Endothelial cell of umbilical vein (primary cell): Measurements from ENCODE around the gene RNF150. TPM values are rescaled to one million over a fixed set of nuclear protein-coding genes. Genes with fewer than 3 reads are reported as not detected.

ENCODE experiments used
- BruUV-seq: library from RNA; stranded (reverse); fragments of 400-500 nt; replicated peaks from 2 replicates; lab custom pipeline; 2021; lab: Mats Ljungman, UMichigan
- CTCF ChIA-PET: fragments of 300-600, 350-600 bp; sonication (Branson Sonifier 250); formaldehyde crosslinking; loops from one replicate; lab custom pipeline; 2021; ENCODE audit warnings: antibody characterized with exemption, inconsistent platforms; lab: Charles Lee
- POLR2A ChIA-PET: fragments of 300-600, 350-600 bp; sonication (Branson Sonifier 250); formaldehyde crosslinking; loops from one replicate; lab custom pipeline; 2021; ENCODE audit warnings: antibody characterized with exemption, inconsistent platforms; lab: Charles Lee
- DNase-seq: peaks from one replicate; pipeline ENCODE4 v3.0.0-alpha.2; 2011; ENCODE audit warnings: low read depth, low spot score
- FAIRE-seq: peaks from 2 replicates; lab custom pipeline; 2011; peaks lifted over from hg19 to GRCh38; lab: Jason Lieb, UNC
- H2AFZ ChIP-seq: 2 replicates; pipeline ENCODE4 v1.6.0; 2012; ENCODE audit warnings: low read depth, low read length, control low read depth, inconsistent platforms
- H3K27ac ChIP-seq: 2 replicates; pipeline ENCODE4 v1.5.1; 2011; ENCODE audit warnings: low read depth, mild to moderate bottlenecking, control low read depth, low read length, moderate library complexity; ENCODE audit not compliant: insufficient read depth
- H3K27me3 ChIP-seq, 2 experiments: 2 replicates each; pipeline versions ENCODE4 v1.6.0 to v1.6.1; 2011; ENCODE audit warnings: low read length in 2 of 2, mixed read lengths in 1 of 2; ENCODE audit not compliant: control insufficient read depth in 2 of 2, insufficient read depth in 2 of 2
- H3K36me3 ChIP-seq, 2 experiments: 2 replicates in 1 of 2; 3 replicates in 1 of 2; pipeline ENCODE4 v1.5.1; 2011; ENCODE audit warnings: low read length in 2 of 2, mild to moderate bottlenecking in 1 of 2, moderate library complexity in 1 of 2; ENCODE audit not compliant: control insufficient read depth in 2 of 2, insufficient read depth in 2 of 2; ENCODE audit errors: extremely low read depth in 1 of 2
- H3K4me1 ChIP-seq: 3 replicates; pipeline ENCODE4 v1.5.1; 2011; ENCODE audit warnings: mild to moderate bottlenecking, low read length; ENCODE audit not compliant: control insufficient read depth, insufficient read depth; ENCODE audit errors: extremely low read depth
- H3K4me2 ChIP-seq: 2 replicates; pipeline ENCODE4 v1.6.1; 2011; ENCODE audit warnings: low read length, control low read depth, mixed read lengths; ENCODE audit not compliant: insufficient read depth
- H3K4me3 ChIP-seq, 3 experiments: fragments of 200-600 bp in 1 of 3; sonication (generic), shearing (Covaris generic) in 1 of 3; replicated peaks in 1 of 3; 2 replicates each; pipeline ENCODE4 v1.5.1; 2011 to 2016; ENCODE audit warnings: control low read depth in 3 of 3, low read length in 3 of 3, mild to moderate bottlenecking in 2 of 3, inconsistent platforms in 1 of 3, low read depth in 1 of 3, moderate library complexity in 1 of 3; ENCODE audit not compliant: insufficient read depth in 1 of 3
- H3K79me2 ChIP-seq: 2 replicates; pipeline ENCODE4 v1.6.0; 2012; ENCODE audit warnings: low read length, inconsistent platforms; ENCODE audit not compliant: control insufficient read depth, insufficient read depth
- H3K9ac ChIP-seq: replicated peaks from 2 replicates; pipeline ENCODE3; 2011; ENCODE audit warnings: low read length, control low read depth; ENCODE audit not compliant: insufficient read depth; ENCODE audit errors: extremely low read depth
- H3K9me1 ChIP-seq: replicated peaks from 3 replicates; pipeline ENCODE4 v1.6.0; 2011; ENCODE audit warnings: mild to moderate bottlenecking, low read length; ENCODE audit not compliant: control insufficient read depth, insufficient read depth; ENCODE audit errors: extremely low read depth
- H3K9me3 ChIP-seq: replicated peaks from 2 replicates; pipeline ENCODE4 v1.5.1; 2012; ENCODE audit warnings: low read length, inconsistent platforms; ENCODE audit not compliant: control insufficient read depth, insufficient read depth
- H4K20me1 ChIP-seq: replicated peaks from 2 replicates; pipeline ENCODE3; 2011; ENCODE audit warnings: mild to moderate bottlenecking, low read length; ENCODE audit not compliant: control insufficient read depth, insufficient read depth; ENCODE audit errors: extremely low read depth
- EZH2 ChIP-seq: IDR thresholded peaks from 2 replicates; pipeline ENCODE4 v1.6.1; 2012; ENCODE audit warnings: borderline replicate concordance, low read depth, mild to moderate bottlenecking, moderate library complexity, low read length, inconsistent platforms; ENCODE audit not compliant: severe bottlenecking
- FOS ChIP-seq: IDR thresholded peaks from 2 replicates; pipeline ENCODE4 v1.6.1; 2011; ENCODE audit warnings: mild to moderate bottlenecking, low read length, moderate library complexity, borderline replicate concordance; ENCODE audit not compliant: insufficient read depth
- GATA2 ChIP-seq: IDR thresholded peaks from 2 replicates; pipeline ENCODE4 v1.7.0; 2011; ENCODE audit warnings: low read depth, mild to moderate bottlenecking, moderate library complexity, mixed read lengths, low read length; ENCODE audit not compliant: insufficient read length, insufficient read depth
- JUN ChIP-seq: IDR thresholded peaks from 2 replicates; pipeline ENCODE4 v1.6.1; 2011; ENCODE audit warnings: borderline replicate concordance, low read depth; ENCODE audit not compliant: insufficient read length, insufficient read depth
- MYC ChIP-seq: IDR thresholded peaks from one replicate; pipeline ENCODE4 v1.6.1; 2011; ENCODE audit warnings: mild to moderate bottlenecking, low read depth, low read length
- POLR2A ChIP-seq: IDR thresholded peaks from 2 replicates; pipeline ENCODE4 v1.6.1; 2012; ENCODE audit warnings: low read depth, mild to moderate bottlenecking, control low read depth, low read length
- POLR2AphosphoS5 ChIP-seq: IDR thresholded peaks from 2 replicates; pipeline ENCODE4 v1.6.1; 2012; ENCODE audit warnings: low read depth, mild to moderate bottlenecking, control low read depth, low read length, moderate library complexity; ENCODE audit not compliant: insufficient read depth
- dilution Hi-C: fragments of 300-500 bp; cut with MboI; formaldehyde crosslinking; loops from one replicate; pipeline ENCODE4 v1.15.0; 2019; ENCODE audit warnings: low sequenced_read_pairs; ENCODE audit not compliant: extremely low pct_ligation_motif_present
- intact Hi-C: fragments of 100-400 bp; cut with micrococcal nuclease; formaldehyde crosslinking; loops from one replicate; pipeline ENCODE4 v1.10.0; 2022
- polyA plus RNA-seq, 4 experiments: library from polyadenylated mRNA; depleted of rRNA in 3 of 4; stranded (reverse) in 3 of 4; unstranded in 1 of 4; fragments of >200 nt; gene quantifications; 2 replicates each; pipeline versions ENCODE4 v1.2.1 to v1.2.3, GENCODE V29; 2011 to 2012; ENCODE audit warnings: missing spikeins in 1 of 4
- total RNA-seq: library from RNA; stranded (reverse); gene quantifications from 2 replicates; pipeline ENCODE4 v1.2.3, GENCODE V29; 2021
- TF ChIP-seq, protein P1 (sequence below): IDR thresholded peaks from 2 replicates; pipeline ENCODE4 v1.6.1; 2011; ENCODE audit not compliant: insufficient read depth, insufficient read length
- TF ChIP-seq, protein P2 (sequence below), 2 donors: IDR thresholded peaks; 1 replicate in 1 of 2; 2 replicates in 1 of 2; pipeline ENCODE4 v1.5.1; 2011; ENCODE audit warnings: low read length in 2 of 2, mild to moderate bottlenecking in 2 of 2, moderate library complexity in 2 of 2, control low read depth in 1 of 2, inconsistent platforms in 1 of 2, low read depth in 1 of 2; ENCODE audit not compliant: insufficient read depth in 1 of 2; ENCODE audit errors: extremely low read depth in 1 of 2

The RNF150 gene
- total and polyA plus RNA-seq, 2 donors (not counting 3 experiments of a cell fraction or from before 2014, with no cell fraction given) = 0.33 to 0.35 TPM

DNA sequence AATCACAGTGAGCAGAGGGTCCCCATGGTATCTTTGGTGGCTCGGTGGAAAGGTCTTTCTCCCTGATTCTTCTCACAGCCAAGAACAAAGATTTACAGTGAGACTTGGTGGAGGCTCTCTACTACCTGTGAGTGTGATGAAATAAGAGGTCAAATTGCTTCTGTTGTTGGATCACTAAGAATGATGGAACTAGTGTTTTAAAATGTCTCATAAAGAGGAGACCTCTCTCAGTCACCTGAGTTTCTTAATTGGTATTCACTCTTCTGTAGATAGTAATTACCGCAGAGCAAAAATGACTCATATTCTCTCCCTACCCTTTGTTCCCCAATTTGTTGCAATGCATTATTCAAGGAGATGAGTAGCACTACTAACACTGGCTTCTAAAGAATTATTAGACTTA, 276.2 kb downstream of the RNF150 start:
- intact Hi-C loops = no loop called here
- FAIRE-seq (no peak), DNase-seq (no peak)
- no peak overlapping the region for H3K4me3 ChIP-seq
- ChIA-PET CTCF (interaction anchor here (0.7 to 4.0 kb wide), 3 partner anchors 276 to 1104 kb away, joined by 3 to 35 read pairs (median 4); partner anchors contain the start of gene RNF150), POLR2A (no interaction called here)
- dilution Hi-C loops = no loop called here
- H3K9ac ChIP-seq = no peak overlapping the region
- no peaks in the 10 kb centered on the region for H4K20me1 ChIP-seq
- no peaks in the 10 kb centered on the region for H3K36me3 ChIP-seq
- peaks cover 5 to 6% of the 10 kb centered on the region in 2 experiments for H3K27me3 ChIP-seq
- H3K4me2 ChIP-seq = no peak overlapping the region
- TF ChIP-seq GATA2 (no peak), EZH2 (no peak), POLR2A (no peak), MYC (no peak), JUN (no peak), POLR2AphosphoS5 (no peak), FOS (no peak)
- TF ChIP-seq, protein P1, sequence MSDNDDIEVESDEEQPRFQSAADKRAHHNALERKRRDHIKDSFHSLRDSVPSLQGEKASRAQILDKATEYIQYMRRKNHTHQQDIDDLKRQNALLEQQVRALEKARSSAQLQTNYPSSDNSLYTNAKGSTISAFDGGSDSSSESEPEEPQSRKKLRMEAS = no peak
- TF ChIP-seq, protein P2, sequence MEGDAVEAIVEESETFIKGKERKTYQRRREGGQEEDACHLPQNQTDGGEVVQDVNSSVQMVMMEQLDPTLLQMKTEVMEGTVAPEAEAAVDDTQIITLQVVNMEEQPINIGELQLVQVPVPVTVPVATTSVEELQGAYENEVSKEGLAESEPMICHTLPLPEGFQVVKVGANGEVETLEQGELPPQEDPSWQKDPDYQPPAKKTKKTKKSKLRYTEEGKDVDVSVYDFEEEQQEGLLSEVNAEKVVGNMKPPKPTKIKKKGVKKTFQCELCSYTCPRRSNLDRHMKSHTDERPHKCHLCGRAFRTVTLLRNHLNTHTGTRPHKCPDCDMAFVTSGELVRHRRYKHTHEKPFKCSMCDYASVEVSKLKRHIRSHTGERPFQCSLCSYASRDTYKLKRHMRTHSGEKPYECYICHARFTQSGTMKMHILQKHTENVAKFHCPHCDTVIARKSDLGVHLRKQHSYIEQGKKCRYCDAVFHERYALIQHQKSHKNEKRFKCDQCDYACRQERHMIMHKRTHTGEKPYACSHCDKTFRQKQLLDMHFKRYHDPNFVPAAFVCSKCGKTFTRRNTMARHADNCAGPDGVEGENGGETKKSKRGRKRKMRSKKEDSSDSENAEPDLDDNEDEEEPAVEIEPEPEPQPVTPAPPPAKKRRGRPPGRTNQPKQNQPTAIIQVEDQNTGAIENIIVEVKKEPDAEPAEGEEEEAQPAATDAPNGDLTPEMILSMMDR (IDR thresholded peaks at IDR 0.05; ENCODE audit: extremely low read depth in 1 of 2, insufficient read depth in 1 of 2, low read depth in 1 of 2, low read length in 2 of 2) = no peak
- no TSS peak for BruUV-seq
- H3K4me1 ChIP-seq = no peaks in the 10 kb centered on the region
- no peaks in the 10 kb centered on the region for H3K79me2 ChIP-seq
- no peak overlapping the region for H2AFZ ChIP-seq
- H3K9me3 ChIP-seq = no peaks in the 10 kb centered on the region
- no peaks in the 10 kb centered on the region for H3K9me1 ChIP-seq
- no peak overlapping the region for H3K27ac ChIP-seq
